ENCODE results near the gene MTMR12.

MTMR12 gene

DNA sequence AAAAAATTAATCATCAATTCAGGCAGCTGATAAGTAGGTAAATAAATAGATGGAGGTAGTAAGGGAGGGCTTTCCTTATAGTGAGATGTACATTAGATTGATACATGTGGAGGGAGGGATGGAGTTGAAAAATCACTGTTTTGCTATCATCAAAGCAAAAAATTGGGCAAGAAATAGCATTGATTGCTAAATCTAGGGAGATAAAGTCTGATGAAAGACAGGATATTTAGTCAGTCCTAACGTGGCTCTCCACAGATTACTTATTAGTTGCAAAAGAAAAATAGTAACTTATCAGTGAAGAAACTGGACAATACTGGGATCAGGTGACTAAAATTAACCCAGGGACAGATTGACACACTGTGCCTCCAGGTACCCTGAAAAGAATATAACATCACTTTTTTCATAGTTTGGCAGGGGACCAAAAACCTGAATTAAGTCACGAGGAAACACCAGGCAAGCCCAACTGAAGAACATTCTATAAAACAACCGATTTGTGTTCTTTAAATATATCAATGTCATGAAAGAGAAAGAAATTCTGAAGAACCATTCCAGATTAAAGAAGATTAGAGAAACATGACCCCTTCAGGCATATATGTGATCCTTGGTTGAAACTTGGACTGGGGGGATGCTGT lies 111.5 kb downstream of the MTMR12 start:
- no peak for TF ChIP-seq ARNTL (CRISPR knock-in tag; IDR thresholded peaks at IDR 0.05; ENCODE audit: borderline replicate concordance, low read depth)
- TF ChIP-seq, protein P1, sequence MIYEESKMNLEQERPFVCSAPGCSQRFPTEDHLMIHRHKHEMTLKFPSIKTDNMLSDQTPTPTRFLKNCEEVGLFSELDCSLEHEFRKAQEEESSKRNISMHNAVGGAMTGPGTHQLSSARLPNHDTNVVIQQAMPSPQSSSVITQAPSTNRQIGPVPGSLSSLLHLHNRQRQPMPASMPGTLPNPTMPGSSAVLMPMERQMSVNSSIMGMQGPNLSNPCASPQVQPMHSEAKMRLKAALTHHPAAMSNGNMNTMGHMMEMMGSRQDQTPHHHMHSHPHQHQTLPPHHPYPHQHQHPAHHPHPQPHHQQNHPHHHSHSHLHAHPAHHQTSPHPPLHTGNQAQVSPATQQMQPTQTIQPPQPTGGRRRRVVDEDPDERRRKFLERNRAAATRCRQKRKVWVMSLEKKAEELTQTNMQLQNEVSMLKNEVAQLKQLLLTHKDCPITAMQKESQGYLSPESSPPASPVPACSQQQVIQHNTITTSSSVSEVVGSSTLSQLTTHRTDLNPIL (CRISPR knock-in tag; IDR thresholded peaks at IDR 0.05; ENCODE audit: low read depth) = no peak
- no peak for TF ChIP-seq ZC3H10 (CRISPR knock-in tag; IDR thresholded peaks at IDR 0.05)
- no peak for TF ChIP-seq ZFP3 (CRISPR knock-in tag; IDR thresholded peaks at IDR 0.05)
- no peak for TF ChIP-seq ZFP30 (CRISPR knock-in tag; IDR thresholded peaks at IDR 0.05)
- TF ChIP-seq ISL1 (CRISPR knock-in tag; IDR thresholded peaks at IDR 0.05) = no peak
- TF ChIP-seq TSHZ2 (CRISPR knock-in tag; IDR thresholded peaks at IDR 0.05) = no peak
- TF ChIP-seq, protein P2, sequence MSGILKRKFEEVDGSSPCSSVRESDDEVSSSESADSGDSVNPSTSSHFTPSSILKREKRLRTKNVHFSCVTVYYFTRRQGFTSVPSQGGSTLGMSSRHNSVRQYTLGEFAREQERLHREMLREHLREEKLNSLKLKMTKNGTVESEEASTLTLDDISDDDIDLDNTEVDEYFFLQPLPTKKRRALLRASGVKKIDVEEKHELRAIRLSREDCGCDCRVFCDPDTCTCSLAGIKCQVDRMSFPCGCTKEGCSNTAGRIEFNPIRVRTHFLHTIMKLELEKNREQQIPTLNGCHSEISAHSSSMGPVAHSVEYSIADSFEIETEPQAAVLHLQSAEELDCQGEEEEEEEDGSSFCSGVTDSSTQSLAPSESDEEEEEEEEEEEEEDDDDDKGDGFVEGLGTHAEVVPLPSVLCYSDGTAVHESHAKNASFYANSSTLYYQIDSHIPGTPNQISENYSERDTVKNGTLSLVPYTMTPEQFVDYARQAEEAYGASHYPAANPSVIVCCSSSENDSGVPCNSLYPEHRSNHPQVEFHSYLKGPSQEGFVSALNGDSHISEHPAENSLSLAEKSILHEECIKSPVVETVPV (CRISPR knock-in tag; IDR thresholded peaks at IDR 0.05) = no peak
- TF ChIP-seq ZNF565 (CRISPR knock-in tag; conservative IDR thresholded peaks at IDR 0.05; ENCODE audit: low read depth) = no peak

GRCh38 chr5:32197032-32197431 lies 115.7 kb downstream of the MTMR12 start:
- TF ChIP-seq ZNF70 (CRISPR knock-in tag; IDR thresholded peaks at IDR 0.05) (no peak), BACH2 (CRISPR knock-in tag; IDR thresholded peaks at IDR 0.05; ENCODE audit: borderline replicate concordance) (no peak), TSHZ2 (CRISPR knock-in tag; IDR thresholded peaks at IDR 0.05) (no peak), CSDC2 (CRISPR knock-in tag; IDR thresholded peaks at IDR 0.05) (no peak), ESRRG (CRISPR knock-in tag; IDR thresholded peaks at IDR 0.05) (no peak), ZC3H10 (CRISPR knock-in tag; IDR thresholded peaks at IDR 0.05) (no peak), OSR1 (CRISPR knock-in tag; IDR thresholded peaks at IDR 0.05) (no peak), SNAI2 (CRISPR knock-in tag; IDR thresholded peaks at IDR 0.05) (no peak), GLIS3 (CRISPR knock-in tag; IDR thresholded peaks at IDR 0.05) (no peak), ZFP3 (CRISPR knock-in tag; IDR thresholded peaks at IDR 0.05) (no peak)
- TF ChIP-seq, protein P1 (CRISPR knock-in tag; IDR thresholded peaks at IDR 0.05; ENCODE audit: low read depth) = no peak
- TF ChIP-seq, protein P3, sequence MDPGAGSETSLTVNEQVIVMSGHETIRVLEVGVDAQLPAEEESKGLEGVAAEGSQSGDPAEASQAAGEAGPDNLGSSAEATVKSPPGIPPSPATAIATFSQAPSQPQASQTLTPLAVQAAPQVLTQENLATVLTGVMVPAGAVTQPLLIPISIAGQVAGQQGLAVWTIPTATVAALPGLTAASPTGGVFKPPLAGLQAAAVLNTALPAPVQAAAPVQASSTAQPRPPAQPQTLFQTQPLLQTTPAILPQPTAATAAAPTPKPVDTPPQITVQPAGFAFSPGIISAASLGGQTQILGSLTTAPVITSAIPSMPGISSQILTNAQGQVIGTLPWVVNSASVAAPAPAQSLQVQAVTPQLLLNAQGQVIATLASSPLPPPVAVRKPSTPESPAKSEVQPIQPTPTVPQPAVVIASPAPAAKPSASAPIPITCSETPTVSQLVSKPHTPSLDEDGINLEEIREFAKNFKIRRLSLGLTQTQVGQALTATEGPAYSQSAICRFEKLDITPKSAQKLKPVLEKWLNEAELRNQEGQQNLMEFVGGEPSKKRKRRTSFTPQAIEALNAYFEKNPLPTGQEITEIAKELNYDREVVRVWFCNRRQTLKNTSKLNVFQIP (CRISPR knock-in tag; IDR thresholded peaks at IDR 0.05; ENCODE audit: borderline replicate concordance, low read depth) = no peak

More for the DNA sequence above, 111.5 kb downstream of the MTMR12 start:
- ATAC-seq = no peak

GRCh38 chr5:32195265-32195664 lies 117.5 kb downstream of the MTMR12 start:
- no peak for ATAC-seq
- TF ChIP-seq ZC3H10 (CRISPR knock-in tag; IDR thresholded peaks at IDR 0.05) = no peak
- TF ChIP-seq BACH2 (CRISPR knock-in tag; IDR thresholded peaks at IDR 0.05; ENCODE audit: borderline replicate concordance) = no peak
- TF ChIP-seq, protein P3 (CRISPR knock-in tag; IDR thresholded peaks at IDR 0.05; ENCODE audit: borderline replicate concordance, low read depth) = no peak
- TF ChIP-seq PATZ1 (CRISPR knock-in tag; IDR thresholded peaks at IDR 0.05; ENCODE audit: borderline replicate concordance) = no peak
- no peak for TF ChIP-seq TOX (CRISPR knock-in tag; IDR thresholded peaks at IDR 0.05; ENCODE audit: borderline replicate concordance)
- TF ChIP-seq, protein P1 (CRISPR knock-in tag; IDR thresholded peaks at IDR 0.05; ENCODE audit: low read depth) = no peak
- no peak for TF ChIP-seq ZNF8 (CRISPR knock-in tag; IDR thresholded peaks at IDR 0.05)

More at GRCh38 chr5:32197032-32197431, 115.7 kb downstream of the MTMR12 start:
- ATAC-seq = no peak

Measured in SK-N-SH treated with all-trans-retinoic acid at 6 μM for 48 hours (cell line).